ENCODE measurements around the gene ENTREP3.

Gene ENTREP3

DNA sequence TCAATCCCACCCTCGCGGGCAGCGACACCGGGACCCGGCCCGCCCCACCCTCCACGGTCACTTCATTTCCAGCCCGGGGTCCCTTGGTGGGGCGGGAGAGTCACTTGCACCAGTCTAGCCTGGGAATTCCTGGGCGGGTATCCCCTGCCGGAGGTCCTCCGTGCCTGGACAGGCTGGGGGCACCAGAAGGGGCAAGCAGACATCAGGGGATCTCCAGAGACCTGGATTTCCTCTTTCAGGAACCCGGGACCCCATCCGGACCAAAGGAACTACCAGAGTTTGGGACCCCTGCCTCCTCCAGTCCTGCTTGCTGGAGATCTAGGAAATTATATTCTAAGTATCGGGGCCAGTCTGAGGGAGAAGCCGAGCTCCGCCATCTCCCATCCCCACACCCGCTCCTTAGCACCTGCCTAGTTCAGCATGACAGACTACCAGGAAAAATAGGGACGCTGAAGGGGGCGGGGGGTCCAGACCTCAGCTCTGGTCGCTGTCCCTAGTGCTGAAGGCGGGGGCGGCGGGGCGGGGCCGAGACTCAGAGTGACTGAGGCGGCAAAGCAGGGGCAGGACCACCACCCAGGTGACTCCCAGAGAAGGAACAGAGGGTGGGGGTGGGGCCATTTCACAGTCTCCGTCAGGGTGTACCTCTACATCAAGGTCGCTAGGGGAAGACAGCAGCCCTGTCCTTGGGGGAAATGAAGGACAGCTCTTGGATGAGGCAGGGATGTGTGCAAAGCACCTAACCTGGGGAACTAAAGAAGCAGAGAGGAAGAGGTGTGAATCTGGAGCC, 22.8 kb upstream of the ENTREP3 start:
- peak; percentile 51 for DNase-seq (ENCODE audit: low read depth)

DNA sequence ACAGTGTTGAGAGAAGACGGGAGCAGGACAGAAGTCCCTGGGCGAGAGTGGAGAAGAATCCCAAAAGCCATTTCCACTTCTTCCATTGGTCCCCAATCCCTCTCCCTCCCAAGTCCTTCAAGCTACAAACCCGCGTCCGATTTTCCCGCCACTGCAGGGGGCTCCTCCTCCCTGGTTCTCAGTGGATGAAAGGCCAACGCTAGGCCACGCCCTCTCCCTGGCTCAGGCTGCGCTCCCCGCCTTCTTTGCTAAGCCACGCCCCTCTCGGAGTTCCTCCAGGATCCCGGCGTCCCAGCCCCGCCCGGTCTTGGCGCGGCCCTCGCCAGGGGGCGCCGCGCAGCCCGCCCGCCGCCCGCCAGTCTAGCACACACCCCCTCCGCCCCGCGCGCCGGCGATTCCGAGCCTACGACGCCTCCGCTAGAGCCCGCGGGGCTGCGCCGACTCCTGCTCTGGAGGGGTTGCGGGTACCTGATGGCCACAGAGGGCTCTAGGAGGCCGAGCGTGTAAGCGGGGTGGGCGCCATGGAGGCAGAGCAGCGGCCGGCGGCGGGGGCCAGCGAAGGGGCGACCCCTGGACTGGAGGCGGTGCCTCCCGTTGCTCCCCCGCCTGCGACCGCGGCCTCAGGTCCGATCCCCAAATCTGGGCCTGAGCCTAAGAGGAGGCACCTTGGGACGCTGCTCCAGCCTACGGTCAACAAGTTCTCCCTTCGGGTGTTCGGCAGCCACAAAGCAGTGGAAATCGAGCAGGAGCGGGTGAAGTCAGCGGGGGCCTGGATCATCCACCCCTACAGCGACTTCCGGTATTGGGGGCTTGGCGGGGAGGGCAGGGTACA, 22.0 kb upstream of the ENTREP3 start, which contains the start of gene HCN3:
HCN3 (plus strand) TSS at position 394 of the 832 bp plus-strand sequence; CDS start at position 522, 128 bp downstream.
- peak; percentile 85 for DNase-seq (ENCODE audit: low read depth)

DNA sequence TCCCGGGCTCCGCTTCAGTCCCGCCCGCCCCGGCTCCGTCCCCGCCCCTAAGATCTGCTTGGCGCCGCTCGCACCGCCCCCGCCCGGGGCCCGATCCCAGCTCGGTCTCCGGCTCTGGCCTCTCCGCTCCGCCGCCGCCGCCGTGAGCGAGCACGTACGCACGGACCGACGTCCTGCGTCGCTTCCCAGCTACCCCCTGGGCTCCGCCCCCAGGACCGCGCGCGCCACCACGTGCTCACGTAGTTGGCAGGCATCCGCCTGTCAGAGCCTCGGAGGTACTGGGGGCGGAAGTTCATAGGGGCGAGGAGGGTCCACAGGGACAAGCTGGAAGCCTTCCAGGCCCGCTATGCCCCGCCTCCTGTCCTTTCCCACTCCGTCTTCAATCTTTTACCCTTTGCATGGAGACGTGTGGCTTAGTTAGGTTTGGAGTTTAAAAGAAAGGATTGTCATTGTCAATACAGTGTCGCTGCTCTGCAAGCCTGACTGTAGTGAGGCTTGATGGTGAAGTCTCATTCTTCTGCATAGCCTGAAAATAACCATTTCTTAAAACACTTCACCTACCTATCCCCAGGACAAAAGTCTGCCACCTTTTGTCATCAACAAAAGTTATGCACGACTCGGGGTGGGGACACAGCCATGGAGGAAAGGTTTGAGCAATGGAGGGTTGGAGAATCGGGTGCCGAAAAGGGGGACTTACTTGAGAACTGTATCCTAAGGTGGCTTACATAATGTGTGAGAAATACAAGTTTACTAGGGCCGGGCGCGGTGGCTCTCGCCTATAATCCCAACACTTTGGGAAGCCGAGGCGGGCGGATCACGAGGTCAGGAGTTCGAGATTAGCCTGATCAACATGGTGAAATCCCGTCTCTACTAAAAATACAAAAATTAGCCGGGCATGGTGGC, 18.3 kb upstream of the ENTREP3 start, which contains the start of gene CLK2:
CLK2 (minus strand) TSS at position 162 of the 903 bp plus-strand sequence. CDS start 2,527 bp downstream, outside the sequence.
- peak; percentile 94 for DNase-seq (ENCODE audit: low read depth)

DNA sequence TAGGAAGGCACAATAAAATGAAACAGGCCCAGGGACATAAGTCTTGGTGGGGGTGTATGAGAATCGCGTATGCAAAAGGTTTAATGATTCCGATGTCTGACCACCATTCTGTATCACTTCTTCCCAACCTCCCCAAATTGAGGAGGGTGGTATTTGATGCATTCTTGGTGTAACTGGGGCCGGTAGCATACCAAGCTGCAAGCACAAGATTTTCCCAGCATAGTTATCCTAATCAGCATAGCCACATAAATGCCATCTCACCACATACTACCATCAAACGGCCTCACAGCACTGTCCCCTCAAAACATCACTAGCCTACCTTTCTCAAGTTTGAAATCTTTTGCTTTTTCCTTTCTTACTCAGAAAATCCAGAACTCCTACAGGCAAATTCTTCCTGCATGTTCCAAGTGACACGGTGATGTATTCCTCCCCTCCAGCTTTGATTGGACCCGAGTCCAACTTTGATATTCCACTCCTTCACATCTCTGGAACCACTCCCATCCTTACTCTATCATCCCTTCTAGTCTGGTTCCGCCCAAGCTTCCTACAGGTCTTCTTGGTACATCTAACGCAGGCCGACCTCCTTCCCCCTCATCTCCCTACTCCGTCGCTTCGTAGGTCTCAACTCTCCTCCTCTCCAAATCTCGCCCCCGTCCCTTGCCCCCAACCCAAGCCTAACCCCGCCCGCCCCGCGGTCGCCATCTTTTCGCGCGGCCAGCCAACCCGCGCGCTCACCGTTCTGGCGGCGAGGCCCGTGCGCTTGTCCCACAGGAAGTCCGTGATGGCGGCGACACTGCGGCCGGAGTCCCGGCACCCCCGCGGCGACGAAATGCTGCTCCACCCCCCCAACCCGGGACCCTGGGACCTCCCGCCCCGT, 17.4 kb upstream of the ENTREP3 start:
- DNase-seq (ENCODE audit: low read depth), result no peak

DNA sequence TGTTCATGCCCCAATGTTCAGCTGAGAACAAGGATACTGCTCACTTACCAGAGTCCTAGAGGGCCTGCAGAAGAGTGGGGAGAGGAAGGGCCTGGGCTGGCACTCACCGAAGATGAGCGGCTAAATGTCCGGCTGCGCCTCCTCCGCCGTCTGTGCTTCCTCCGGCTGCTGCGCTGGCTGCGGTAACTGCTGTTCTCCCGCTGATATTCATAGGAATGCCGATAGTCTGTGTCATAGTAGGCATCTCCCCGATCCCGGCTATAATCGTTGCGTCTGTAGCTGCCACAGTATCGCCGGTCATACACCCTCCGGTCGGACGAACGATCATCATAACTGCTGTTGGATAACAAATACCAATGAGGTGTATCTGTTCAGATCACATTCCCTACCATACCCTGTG, 14.1 kb upstream of the ENTREP3 start:
- DNase-seq (ENCODE audit: low read depth), result no peak

DNA sequence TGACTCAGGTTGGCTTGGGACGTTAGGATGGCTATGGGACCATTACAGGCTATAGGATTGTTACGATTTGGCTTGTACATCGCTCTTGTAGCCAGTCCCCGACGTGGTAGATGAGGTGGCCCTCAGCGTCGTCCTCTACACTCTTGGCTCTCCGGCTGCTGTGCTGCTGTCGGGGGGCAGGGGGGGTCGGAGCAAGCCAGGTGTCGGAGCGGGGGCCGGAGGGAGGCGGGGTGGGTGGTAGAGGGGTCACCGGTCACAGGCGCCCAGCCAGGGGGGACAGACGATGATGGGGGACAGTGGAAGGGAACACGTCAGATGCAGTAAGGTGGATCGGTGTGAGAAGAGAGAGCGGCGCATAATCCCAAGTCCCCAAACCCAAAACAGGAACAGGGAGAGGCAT, 13.3 kb upstream of the ENTREP3 start:
- no peak for DNase-seq (ENCODE audit: low read depth)

DNA sequence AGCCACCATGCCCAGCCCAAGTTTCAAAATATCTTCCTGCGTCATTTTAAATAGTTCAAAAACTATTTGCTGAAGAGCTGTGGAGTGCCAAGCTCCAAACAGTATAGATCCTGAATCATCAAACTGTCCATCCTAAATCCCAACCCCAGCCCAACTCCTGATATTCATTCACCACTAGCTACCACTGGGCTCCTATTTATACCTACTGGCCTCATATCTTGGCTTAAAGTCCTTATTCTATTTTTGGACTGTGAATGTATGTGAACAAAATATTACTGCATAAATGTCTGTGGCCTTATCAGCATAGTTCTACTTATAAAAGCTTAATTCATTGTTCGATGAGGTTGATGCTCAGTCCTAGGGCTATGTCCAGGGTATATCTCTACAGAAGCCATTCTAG, 12.1 kb upstream of the ENTREP3 start:
- DNase-seq (ENCODE audit: low read depth), result no peak

DNA sequence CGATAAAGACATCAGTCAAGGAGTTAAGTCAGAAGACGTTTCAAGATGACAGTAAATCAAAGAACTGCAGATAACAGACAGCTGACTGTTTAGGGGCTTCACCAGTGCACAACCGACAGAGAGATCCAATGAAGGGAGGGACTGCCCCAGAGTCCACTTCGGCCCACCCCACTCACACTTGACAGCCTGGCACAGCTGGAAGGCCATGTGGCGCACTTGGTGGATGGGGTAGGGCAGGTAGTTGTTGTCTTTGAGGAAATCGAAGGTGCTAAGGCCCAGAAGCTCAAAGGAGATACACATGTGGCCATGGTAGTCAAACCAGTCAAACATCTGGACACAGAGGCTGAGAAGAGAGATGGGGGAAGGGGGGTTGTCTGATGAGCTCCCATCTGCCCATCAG, 11.3 kb upstream of the ENTREP3 start:
- no peak for DNase-seq (ENCODE audit: low read depth)

DNA sequence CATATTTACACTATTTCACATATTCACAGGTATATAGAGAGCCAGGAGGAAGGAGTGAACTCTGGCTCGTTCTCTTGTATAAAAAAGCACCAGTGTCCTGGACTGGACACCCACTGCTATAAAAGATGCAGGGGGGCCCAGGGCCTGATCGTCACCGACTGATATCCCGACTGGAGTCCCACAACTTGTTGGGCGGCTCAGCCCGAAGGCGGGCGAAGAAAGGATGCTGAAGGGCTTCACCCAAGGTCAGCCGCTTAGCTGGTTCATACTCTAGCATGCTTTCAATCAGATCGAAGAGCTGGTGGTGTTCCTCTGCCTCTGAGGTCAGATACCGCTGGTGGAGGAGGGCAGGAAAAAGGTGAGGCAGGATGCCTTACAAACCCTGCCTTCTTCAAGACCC, 7.8 kb upstream of the ENTREP3 start:
- no peak for DNase-seq (ENCODE audit: low read depth)

DNA sequence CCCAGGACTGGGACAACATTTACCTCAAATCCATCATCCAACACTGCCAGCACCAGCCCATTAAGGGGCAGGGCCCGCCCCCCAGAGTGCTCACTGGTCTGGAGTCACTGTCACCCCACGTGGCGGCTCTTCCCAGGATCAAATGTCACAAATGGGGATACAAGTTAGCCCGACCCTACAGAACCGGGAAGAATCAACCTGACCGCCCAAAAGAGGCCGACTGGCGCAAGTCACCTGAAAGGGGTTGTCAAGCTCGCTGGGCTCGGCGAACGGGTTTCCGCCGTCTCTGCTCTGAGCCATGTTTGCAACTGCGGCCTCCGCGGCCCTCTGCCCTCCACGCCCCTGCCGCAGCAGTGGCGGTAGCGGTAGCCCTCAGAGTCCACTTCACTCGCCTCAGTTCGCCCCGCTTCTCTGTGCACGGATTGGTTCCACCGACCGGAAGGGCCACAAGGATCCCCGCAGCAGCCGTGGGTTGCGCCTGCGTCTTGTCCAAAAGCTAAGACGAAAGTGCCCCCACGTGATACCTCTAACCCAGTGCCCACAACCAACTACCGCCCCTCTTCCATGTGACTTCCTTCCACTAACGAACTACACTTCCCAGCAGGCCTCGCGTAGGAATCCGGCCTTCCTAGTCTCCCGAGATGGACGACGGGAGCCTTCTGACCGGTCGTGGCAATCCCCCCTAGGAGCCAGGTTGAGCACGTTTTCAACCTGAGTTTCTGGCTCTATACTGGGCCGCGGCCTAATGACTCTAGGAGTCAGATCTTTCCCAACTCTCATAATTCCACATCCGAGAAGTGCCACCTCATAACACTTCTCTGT, 6.8 kb upstream of the ENTREP3 start, which contains the start of gene SCAMP3:
SCAMP3 (minus strand) TSS at position 509 of the 822 bp plus-strand sequence; CDS start at position 300, 209 bp downstream.
- peak; percentile 74 for DNase-seq (ENCODE audit: low read depth)

DNA sequence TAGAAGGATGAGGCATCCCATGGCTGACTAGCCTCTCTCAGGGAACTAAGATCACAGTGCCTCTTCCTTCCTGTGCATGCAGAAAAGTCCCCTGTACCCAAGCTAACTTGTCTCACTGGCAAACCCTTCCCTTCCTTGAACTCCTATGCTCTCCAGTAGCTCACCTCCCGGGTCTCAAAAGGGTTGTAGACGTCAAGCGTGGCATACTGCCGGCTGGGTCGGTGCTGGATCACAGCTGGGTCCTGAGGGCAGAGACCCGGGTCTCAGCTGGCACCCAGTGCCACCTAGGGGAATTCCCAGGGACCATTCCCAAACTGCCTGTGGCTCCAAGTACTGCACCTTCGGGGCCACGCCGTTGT, 6.2 kb upstream of the ENTREP3 start:
- DNase-seq (ENCODE audit: low read depth), result no peak

DNA sequence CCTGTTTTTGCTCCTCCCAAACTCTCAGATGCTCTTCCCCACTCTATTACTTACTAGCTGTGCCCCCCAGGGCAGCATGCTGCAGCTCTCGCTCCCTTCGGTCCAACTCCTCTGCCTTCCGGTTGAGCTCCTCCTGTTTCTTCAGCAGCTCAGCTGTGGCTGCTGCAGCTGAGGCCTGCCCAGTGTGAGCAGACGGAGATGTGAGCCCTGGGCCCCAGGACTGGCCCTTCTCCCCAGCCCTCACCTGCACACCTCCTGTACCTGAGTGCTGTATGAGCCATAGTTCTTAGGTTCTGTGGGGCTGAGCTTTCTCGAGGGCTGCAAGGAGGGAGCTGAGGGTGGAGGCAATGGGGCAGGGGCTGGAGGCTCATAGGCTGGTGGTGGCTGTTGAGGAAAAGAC, 5.0 kb upstream of the ENTREP3 start:
- no peak for DNase-seq (ENCODE audit: low read depth)

DNA sequence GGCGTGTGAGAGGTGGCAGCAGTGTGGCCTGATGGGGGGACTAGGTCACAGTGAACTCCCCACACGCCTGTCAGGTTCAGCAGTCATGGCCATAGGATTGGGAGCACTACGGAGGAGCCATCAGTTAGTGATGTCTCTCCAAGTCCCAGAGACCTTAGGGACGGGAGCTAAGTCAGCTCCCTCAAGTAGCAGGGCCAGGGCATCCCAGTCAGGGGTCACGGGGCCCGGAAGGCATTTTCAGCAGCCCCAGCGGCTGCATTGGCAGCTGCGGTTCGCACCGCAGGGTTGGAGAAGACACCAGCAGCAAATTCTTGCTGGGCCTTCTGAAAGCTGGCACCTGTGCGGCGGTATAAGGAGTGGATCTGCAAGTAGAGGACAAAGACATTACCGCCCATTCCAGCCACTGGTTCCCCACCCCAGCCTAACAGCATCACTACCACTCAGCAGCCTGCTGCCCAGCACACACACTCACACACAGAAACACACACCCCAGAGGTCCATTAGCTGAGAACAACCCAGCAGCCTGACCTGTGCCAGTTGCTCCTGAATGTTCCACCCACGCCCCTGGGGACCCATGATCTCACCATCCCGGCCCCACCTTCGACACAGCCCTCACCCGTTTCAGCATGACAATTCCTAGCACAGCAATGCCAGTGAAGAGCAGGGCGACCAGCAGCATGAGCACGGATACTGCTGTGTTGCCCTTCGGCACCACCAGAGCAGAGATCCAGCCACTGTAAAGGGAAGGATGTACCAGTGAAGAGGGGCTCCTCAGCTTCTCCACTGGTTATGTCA, 972 bp upstream of the ENTREP3 start:
- DNase-seq (ENCODE audit: low read depth), result no peak

DNA sequence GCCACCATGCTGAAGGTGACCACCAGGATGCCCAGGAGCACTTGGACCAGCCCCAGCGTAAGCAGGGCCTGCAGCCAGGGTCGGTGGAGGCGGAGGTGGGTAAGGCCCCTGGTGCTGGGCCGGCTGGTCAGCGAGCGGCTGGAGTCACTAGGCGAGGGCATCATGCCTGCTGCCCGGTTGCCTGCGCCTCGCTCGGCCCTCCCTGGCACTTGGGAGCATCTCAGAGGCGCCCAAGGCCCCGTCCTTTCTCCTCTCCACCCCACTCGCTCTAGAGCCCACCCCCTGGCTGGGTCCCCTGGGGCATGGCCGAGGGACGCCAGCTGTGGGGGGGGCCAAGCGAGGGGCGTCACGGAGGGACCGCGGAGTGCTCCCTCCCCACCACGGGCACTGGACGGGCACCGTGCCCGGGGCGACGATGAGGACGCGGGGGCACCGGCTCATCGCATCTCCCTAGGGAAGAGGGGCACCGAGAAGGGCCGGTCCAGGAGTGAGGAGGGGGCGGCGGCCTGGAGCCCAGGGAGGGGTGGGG, 505 bp downstream of the ENTREP3 start:
- DNase-seq (ENCODE audit: low read depth), result no peak

DNA sequence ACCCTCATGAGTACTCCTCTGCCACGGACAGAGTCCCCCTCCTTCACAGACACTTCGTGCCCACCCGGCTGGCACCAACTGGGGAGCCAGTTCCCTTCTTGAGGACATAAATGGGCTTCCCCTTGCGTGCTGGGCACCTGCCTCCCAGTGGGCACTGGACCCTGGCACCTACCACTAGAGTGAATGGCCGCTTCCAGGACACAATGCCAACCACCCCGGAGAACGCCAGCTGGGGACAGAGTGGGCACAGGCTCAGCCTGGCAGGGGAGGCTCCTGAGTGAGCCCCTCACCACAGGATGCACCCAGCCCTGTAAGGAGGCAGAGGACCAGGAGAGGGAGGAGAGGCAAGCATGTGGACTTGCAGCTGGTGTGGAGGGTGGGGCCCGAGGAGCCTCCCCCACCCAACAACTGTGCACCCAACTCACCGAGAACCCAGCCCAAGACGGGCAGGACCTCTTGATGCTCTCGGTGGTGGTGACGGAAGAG, 1.0 kb downstream of the ENTREP3 start:
- DNase-seq (ENCODE audit: low read depth), result no peak

DNA sequence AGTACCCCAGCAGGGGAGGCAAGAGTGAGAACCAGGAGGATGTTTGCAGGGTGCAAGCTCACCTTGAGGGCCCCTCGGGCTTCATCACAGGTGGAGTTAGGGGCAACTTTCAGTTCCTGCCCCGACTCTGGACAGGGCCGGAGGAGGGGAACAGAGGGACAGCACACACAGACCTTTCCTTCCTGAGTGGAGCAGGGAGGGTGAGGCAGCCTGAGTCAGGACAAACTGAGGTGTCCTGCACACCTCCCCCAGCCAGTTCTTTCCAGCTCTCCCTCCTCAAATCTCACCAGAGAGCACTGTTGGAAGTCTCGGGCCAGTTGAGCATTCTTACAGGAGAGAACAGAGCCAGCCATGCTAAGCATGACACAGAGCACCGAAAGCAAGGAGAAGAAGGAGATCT, 1.5 kb downstream of the ENTREP3 start:
- no peak for DNase-seq (ENCODE audit: low read depth)

DNA sequence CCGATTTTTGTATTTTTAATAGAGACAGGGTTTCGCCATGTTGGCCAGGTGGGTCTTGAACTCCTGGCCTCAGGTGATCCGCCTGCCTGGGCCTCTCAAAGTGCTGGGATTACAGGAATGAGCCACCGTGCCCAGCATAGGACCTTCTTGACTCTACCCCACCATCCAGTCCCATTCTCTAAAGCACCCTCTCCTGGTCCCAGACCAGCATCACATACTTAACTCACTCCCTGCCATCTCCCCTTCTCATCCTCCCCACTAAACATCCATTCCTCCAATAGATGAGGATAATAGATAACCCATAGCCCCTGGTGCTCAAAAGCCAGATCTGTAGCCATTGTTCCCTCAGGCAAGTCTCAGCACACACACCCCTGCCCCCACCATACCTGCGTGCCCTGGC, 2.1 kb downstream of the ENTREP3 start:
- DNase-seq (ENCODE audit: low read depth), result no peak

DNA sequence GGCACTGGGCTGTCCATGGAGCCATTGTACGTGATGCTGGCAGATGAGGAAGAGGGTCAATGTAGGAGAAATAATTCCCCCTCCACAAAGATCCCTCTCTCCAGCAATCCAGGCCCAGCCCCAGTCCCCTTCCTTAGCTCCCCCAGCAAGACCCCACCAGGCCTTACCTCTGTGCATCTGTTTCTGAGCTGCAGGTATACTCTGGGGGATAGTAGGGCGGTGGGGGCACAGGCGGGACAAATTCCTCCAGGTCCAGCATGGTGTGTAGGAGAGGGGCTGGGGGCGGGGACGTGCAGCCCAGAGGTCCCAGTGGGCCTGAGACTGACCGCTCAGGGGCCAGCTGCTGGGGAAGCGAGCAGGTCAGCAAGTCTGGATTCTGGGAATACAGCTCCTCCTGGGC, 3.7 kb downstream of the ENTREP3 start:
- no peak for DNase-seq (ENCODE audit: low read depth)

Measured in activated T-helper 1 cell treated with Interleukin-2 at 50 U/mL for 16 hours (primary cell).